Colonic mucosa (tissue), 4 donors: Measurements from ENCODE around the gene RWDD1. TPM values are rescaled to one million over a fixed set of nuclear protein-coding genes. Genes with fewer than 3 reads are reported as not detected.

Experiments used
- DNase-seq: peaks from one replicate; pipeline ENCODE4 v3.0.0-alpha.2; 2020
- H3K27ac ChIP-seq: fragments of 200-600 bp; one replicate; pipeline ENCODE4 v1.8.0; 2021
- H3K27me3 ChIP-seq: fragments of 200-600 bp; one replicate; pipeline ENCODE4 v1.8.0; 2021
- H3K36me3 ChIP-seq: fragments of 200-600 bp; one replicate; pipeline ENCODE4 v1.8.0; 2021
- H3K4me1 ChIP-seq: fragments of 200-600 bp; one replicate; pipeline ENCODE4 v1.8.0; 2021; ENCODE audit warnings: mild to moderate bottlenecking
- H3K4me3 ChIP-seq: fragments of 200-600 bp; one replicate; pipeline ENCODE4 v1.8.0; 2021
- H3K9ac ChIP-seq, 2 donors: one replicate each; pipeline ENCODE4 v1.7.0; 2013; ENCODE audit warnings: control low read depth in 2 of 2, low read depth in 2 of 2, low read length in 2 of 2
- H3K9me3 ChIP-seq: fragments of 200-600 bp; one replicate; pipeline ENCODE4 v1.8.0; 2021
- CTCF ChIP-seq: fragments of 200-600 bp; IDR thresholded peaks from one replicate; pipeline ENCODE4 v1.8.0; 2022; ENCODE audit warnings: antibody characterized with exemption, mild to moderate bottlenecking
- intact Hi-C: fragments of 100-400 bp; cut with DNase I; formaldehyde crosslinking; loops from one replicate; pipeline ENCODE4 v1.14.1; 2022
- total RNA-seq, 2 donors: library from RNA; stranded (reverse); fragmentation: NEBNext Ultra II Directional in 1 of 2; extraction: Animal tissue kit (Norgen Biotek cat#: 25700) in 1 of 2; gene quantifications; one replicate each; pipeline ENCODE4 v1.2.1, GENCODE V29; 2021
- donor health status: healthy.
- donor health status: DM: no; HTN: no; CAD: no.
- donor health status: DM: no; HTN: no; CAD: no.

Gene RWDD1
- total RNA-seq, 2 donors from 2014 or later = 27.4 to 30.8 TPM

- no peak overlapping the region for H3K9ac ChIP-seq
- no peaks in the 10 kb centered on the region for H3K36me3 ChIP-seq
- no peak for TF ChIP-seq CTCF
- H3K27ac ChIP-seq = no peak overlapping the region
- H3K4me3 ChIP-seq = no peak overlapping the region
- H3K4me1 ChIP-seq = no peaks in the 10 kb centered on the region
- intact Hi-C loops = no loop called here
- no peaks in the 10 kb centered on the region for H3K9me3 ChIP-seq
- no peak for DNase-seq
- H3K27me3 ChIP-seq = no peaks in the 10 kb centered on the region
Measured at GRCh38 chr6:116631379-116631990, 60.2 kb downstream of the RWDD1 start.

DNA sequence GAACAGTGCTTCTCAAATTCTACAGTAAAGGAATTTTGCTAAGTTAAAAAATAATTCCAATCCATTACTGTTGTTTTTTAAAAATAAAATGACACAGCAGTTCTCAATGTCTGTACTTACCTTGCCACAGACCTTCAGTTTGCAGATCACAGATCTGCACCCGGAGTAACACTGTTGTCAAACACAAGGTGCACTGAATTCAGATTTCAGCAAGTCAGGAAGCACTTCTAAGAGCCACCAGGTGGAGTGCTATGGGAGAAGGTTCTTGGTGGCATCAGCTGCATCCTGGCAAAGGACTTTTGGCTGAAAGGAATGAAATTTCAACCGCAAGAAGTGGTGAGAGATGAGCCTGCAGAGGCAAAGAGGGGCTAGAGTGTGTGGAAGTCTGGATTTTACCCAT lies 62.4 kb downstream of the RWDD1 start:
- no peak for TF ChIP-seq CTCF
- Histone ChIP-seq H3K9ac (no peak overlapping the region), H3K27me3 (no peaks in the 10 kb centered on the region), H3K4me1 (no peaks in the 10 kb centered on the region), H3K4me3 (no peak overlapping the region), H3K9me3 (no peaks in the 10 kb centered on the region), H3K27ac (no peak overlapping the region), H3K36me3 (no peaks in the 10 kb centered on the region)
- DNase-seq = no peak
- intact Hi-C loops = no loop called here

Other genes with a start within 250 kb of the RWDD1 start
- gene DSE, start 200.6 kb upstream of the RWDD1 start, total RNA-seq = 1 to 10 TPM; 5.0 to 9.3 TPM
- 1 to 10 TPM; 1.5 to 6.2 TPM for gene CALHM6, start 110.1 kb upstream of the RWDD1 start, total RNA-seq
- gene CALHM5, start 59.9 kb upstream of the RWDD1 start, total RNA-seq = under 1 TPM; 0.20 to 0.37 TPM
- not detected for gene TRAPPC3L, start 25.8 kb upstream of the RWDD1 start, total RNA-seq
- not detected for gene CALHM4, start 17.8 kb upstream of the RWDD1 start, total RNA-seq
- gene RSPH4A, start 45.0 kb downstream of the RWDD1 start, total RNA-seq = under 1 TPM; 0.10 to 0.11 TPM
- 10 to 100 TPM; 12.0 to 12.4 TPM for gene ZUP1, start 97.3 kb downstream of the RWDD1 start, total RNA-seq
- gene KPNA5, start 109.7 kb downstream of the RWDD1 start, total RNA-seq = 1 to 10 TPM; 2.5 to 6.1 TPM
- under 1 TPM; 0.57 to 0.64 TPM for gene FAM162B, start 194.2 kb downstream of the RWDD1 start, total RNA-seq